AML-193 (cell line): Measurements from ENCODE around the gene KPNA6.
A peak's percentile ranks its signal among the peaks of the same experiment; 100 is the strongest.

Source experiments
- DNase-seq, 2 experiments: peaks; one replicate each; lab custom pipeline; 2025; lab: John Stamatoyannopoulos, UW

Gene KPNA6

DNA sequence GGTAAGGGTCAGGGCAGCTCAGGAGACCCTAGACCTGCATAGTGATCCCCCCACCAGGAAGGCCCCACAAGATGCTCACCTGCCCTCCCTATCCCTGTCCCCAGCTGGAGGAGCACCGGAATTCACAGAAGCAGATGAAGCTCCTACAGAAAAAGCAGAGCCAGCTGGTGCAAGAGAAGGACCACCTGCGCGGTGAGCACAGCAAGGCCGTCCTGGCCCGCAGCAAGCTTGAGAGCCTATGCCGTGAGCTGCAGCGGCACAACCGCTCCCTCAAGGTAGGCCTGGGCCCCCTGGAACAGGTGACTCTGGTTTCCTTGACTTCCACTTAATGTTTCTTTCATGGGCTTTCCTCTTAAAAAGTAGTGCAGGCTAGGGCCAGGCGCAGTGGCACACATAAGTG is 80.0 kb downstream of the KPNA6 start:
- no peak for DNase-seq

- DNase-seq, result no peak
Observed at GRCh38 chr1:32192220-32192948, 84.5 kb downstream of the KPNA6 start.

GRCh38 chr1:32194984-32195383 is 87.1 kb downstream of the KPNA6 start:
- no peak for DNase-seq

DNA sequence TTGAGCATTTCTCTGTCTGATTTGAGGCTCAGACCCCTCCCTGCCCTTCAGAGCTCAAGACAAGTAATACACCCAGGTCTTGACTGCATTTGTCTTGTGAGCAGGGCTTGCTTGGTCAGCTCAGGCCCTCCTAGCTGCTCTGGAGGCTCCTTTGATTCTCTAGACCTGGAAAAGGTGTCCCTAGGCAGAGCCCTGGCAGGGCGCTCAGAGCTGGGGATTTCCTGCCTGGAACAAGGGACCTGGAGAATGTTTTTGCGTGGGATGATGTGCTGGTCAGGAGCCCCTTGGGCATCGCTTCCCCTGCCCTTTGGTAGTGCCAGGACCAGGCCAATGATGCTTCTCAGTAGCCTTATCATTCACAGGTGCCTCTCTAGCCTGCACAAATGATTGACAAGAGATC is 87.7 kb downstream of the KPNA6 start:
- DNase-seq, result no peak

GRCh38 chr1:32195972-32196823 is 88.3 kb downstream of the KPNA6 start:
- DNase-seq, result no peak

DNA sequence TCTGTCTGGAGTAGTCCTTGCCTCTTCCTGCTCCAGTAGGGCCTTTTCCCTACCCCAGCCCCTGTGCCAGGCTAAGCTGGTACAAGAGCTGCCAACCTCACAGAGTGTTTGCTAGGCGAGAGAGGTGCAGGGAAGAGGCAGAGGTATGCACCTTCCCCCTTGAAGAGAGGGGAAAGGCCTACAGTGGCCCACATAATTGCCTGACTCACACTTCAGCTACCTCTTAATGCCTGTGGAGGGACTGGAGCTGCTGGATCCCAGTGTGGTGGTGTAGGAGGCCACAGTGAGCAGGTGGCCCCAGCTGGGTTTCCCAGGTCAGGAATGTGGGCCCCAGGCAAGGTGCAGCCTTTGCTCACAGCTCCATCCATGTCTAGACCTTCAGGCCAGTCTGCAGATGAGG is 89.2 kb downstream of the KPNA6 start:
- DNase-seq, result no peak

DNA sequence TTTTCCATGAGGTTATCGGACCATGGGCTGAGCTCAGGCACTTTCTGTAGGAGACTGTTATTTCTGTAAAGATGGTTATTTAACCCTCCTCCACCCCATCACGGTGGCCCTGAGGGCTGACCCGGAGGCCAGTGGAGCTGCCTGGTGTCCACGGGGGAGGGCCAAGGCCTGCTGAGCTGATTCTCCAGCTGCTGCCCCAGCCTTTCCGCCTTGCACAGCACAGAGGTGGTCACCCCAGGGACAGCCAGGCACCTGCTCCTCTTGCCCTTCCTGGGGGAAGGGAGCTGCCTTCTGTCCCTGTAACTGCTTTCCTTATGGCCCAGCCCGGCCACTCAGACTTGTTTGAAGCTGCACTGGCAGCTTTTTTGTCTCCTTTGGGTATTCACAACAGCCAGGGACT is 90.0 kb downstream of the KPNA6 start:
- no peak for DNase-seq

DNA sequence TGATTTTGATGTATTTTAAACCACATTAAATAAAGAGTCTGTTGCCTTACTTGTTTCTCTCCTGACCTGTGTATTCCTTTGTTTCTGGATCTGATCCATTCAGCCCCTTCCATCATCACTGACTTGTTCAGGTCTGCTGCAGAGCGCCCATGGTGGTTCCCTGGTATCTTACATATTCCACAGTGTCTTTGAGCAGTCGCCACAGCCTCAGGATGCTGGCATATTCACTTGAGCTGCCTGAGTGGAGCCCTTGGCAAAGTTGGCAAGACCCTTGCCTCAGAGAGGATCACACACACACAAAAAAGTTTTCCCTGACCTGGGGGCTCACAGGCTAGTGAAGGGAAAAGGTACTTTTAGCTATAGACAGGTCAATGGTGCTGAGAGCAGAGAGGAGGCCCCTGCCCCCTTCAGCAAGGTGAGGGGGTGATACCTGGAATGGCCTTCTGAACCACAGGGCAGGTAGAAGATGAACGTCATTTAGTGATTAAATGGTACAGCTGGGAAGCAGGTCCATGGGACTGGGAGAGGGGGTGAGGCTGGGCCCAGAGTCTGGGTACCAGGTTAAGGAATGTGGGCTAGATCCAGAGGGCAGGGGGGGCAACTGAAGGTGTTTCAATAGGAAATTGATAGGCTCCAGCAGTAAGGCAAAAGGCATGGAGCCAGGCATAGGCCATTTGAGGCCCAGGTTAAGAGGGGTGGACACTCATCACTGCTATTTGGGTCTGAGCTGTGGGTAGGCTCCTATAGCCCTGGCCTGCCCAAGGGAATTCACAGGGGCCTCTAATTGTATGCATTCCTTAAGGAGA is 90.6 kb downstream of the KPNA6 start:
- no peak for DNase-seq

GRCh38 chr1:32199043-32199716 is 91.3 kb downstream of the KPNA6 start:
- DNase-seq, result no peak

DNA sequence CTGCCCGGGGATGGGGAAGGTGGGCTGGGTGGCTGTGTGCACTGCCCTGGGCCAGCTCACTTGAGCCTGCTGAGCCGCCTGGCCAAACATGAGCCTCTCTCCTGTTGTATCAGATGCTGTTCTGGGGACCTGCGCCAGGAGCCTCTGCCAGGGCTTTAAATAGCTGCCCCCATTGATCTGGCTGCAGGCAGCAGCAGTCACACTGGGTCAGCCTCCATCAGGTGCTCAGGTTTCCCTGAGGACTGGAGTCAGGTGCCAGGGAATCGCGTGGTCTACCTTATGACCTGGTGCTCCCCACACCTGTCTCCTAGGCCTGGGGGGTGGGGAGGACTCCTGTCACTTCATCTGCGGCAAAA is 91.8 kb downstream of the KPNA6 start:
- DNase-seq, result no peak

DNA sequence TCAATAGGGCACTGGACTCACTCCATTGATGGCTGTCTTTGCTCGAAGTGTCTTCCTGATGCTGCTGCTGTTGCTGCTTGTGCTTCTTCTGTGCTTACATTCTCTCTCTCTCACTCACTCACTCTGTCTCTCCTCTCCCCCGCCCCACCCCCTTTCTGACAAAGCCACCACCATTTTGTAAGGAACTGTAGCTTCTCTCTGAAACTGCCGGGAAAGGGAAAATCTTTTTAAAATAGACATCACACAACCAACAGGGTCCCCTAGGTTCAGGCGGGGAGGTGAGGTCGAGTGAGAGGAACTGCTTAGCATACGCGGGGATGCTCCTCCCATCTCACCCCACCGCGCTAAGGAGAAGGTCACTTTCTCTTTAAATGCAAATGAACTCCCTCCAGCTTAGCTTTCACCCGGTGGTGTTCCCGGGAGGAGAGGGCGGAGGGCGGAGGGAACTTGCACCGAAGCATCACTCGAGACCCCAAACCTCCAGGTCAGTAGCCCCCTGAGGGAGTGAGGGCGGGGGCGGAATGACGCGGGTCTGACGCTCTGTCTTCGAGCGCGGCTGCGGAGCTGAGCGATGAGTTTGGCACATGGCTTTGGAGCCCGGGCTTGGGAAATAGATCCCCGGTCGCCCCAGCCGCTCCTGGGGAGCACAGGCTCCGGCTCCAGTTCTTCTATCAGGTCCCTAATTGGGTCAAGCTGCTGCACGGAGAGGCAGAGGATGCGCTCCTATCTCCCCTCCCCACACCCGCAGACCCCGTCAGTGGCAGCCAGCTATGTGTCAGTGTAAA is 92.6 kb downstream of the KPNA6 start, which contains the start of gene CCDC28B:
CCDC28B (plus strand) TSS at position 370 of the 785 bp plus-strand sequence. CDS start 1,341 bp downstream, outside the sequence.
- peak; percentile 12 to 47 for DNase-seq

GRCh38 chr1:32201011-32201855 is 93.4 kb downstream of the KPNA6 start:
- peak in 1 of 2 experiments; percentile 30 for DNase-seq

DNA sequence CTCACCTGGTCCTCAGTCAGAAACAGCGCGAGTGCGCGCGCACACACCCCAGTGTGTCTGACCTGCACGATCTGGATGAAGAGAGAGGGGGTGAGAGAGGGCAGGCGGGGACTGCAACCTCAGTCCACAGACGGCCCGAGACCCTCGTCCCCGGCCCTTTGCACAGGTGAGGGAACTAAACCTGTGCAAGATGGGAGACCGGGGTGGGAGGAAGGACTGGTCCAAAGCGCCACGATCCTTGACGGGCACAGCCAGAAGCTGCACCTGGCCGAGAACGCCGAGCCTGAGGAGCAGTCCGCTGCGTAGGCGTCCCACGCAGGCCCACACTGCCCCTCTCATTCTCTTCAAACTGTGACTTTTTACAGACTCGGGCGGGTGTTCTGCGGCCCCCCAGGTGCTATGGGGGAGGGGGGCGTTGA is 97.1 kb downstream of the KPNA6 start:
- DNase-seq, result no peak

GRCh38 chr1:32205401-32206370 is 97.8 kb downstream of the KPNA6 start, which contains the start of gene IQCC:
TSS of gene IQCC (plus strand) at chr1:32205671. CDS start at chr1:32205682, 11 bp downstream.
- DNase-seq, result peak; percentile 60 to 62

GRCh38 chr1:32208469-32208868 is 100.6 kb downstream of the KPNA6 start:
- DNase-seq, result no peak

DNA sequence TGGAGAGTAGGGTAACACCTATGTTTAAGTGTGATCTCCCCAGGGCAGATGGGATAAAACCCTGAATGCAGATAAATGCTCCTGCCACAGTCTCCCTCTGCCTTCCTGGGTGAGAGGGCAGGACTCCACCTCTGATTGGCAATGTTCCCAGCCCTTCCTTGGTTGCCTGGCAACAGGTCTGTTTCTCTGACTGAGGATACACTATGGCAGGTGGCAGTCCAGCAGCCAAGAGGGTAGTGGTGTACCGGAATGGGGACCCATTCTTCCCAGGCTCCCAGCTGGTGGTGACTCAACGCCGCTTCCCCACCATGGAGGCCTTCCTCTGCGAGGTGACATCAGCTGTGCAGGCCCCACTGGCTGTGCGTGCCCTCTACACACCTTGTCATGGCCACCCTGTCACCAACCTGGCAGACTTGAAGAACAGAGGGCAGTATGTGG is 101.1 kb downstream of the KPNA6 start, which contains the start of gene DCDC2B:
DCDC2B (plus strand) TSS at position 199 of the 438 bp plus-strand sequence; CDS start at position 204, 5 bp downstream.
- no peak for DNase-seq

DNA sequence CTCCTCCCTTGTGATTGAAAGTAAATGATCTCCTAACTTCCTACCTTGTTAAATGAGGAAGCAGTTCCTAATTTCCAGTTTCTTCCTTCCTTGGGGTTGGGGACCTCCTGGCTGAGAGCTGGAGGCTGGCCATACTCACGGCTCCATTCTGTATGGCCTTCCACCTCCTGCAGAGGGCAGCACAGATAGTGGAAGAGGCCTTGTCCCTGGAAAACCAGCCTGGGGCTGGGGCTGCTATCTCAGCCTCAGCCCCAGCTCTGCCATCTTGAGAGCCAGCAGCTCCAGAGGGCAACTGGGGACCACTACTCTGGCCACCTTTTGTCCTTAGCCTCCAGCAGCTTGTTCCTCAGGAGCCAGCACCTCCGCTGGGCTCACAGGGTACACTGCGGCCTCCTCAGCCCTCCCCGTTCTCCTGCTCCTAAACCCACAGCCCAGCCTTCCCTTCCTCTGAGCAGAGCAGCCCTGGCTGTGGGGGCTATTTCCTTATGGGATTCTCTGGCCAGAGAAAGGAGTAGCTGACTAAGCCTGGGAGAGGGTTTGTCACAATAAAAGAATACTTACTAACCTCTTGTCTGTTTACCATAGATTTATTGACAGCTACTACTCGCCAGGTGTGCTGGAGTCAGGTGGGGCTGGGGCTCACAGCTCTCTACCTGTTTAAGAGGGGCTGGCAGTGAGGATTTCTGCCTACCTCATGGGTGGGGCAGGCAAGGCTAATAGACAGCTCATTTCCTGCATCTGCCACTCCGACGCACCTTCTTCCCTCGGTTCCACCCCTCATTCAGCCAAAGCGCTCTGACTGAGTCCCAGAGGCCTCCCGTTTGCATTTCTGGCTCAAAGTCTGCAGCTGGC is 108.0 kb downstream of the KPNA6 start:
- peak; percentile 34 to 38 for DNase-seq

- no peak for DNase-seq
Observed at GRCh38 chr1:32216566-32216965, 108.7 kb downstream of the KPNA6 start.
